ENCODE data around the gene TM4SF4.

DNA sequence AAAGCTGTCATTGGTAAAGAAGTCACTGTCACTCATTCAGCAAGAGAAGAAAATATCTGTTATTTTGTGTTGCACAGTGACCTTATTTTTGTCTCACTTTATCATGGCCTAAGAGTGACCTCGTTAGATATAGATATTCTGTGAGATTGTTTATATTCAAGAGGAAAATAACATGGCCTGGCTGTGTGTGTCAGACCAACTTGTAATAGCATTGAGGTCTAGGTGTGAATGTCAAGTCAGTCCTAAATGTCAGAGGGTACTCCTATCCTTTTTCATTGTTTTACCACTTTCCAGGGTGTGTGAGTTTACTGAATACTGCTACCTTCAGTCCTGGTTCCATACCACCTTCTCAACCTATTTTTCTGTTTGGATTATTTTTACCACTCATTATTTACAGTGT lies 18.5 kb upstream of the TM4SF4 start:
- TF ChIP-seq, protein P1, sequence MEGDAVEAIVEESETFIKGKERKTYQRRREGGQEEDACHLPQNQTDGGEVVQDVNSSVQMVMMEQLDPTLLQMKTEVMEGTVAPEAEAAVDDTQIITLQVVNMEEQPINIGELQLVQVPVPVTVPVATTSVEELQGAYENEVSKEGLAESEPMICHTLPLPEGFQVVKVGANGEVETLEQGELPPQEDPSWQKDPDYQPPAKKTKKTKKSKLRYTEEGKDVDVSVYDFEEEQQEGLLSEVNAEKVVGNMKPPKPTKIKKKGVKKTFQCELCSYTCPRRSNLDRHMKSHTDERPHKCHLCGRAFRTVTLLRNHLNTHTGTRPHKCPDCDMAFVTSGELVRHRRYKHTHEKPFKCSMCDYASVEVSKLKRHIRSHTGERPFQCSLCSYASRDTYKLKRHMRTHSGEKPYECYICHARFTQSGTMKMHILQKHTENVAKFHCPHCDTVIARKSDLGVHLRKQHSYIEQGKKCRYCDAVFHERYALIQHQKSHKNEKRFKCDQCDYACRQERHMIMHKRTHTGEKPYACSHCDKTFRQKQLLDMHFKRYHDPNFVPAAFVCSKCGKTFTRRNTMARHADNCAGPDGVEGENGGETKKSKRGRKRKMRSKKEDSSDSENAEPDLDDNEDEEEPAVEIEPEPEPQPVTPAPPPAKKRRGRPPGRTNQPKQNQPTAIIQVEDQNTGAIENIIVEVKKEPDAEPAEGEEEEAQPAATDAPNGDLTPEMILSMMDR (IDR thresholded peaks at IDR 0.05; ENCODE audit: low read length): no peak
- TF ChIP-seq EZH2 (optimal IDR thresholded peaks at IDR 0.05; ENCODE audit: low read depth, low read length): no peak
- no peak for TF ChIP-seq EZH2phosphoT487 (IDR thresholded peaks at IDR 0.05; ENCODE audit: low read length)
